NCI-H187 (cell line): Measurements from ENCODE around the gene PGGHG.
"Not testable (repeated sequence)": the region's sequence is repeated elsewhere in the genome, so short reads cannot be mapped to it uniquely, and the experiment has no call there.

Experiments
- DNase-seq, 2 experiments: peaks; one replicate each; lab custom pipeline; 2025; lab: John Stamatoyannopoulos, UW

The PGGHG gene

DNA sequence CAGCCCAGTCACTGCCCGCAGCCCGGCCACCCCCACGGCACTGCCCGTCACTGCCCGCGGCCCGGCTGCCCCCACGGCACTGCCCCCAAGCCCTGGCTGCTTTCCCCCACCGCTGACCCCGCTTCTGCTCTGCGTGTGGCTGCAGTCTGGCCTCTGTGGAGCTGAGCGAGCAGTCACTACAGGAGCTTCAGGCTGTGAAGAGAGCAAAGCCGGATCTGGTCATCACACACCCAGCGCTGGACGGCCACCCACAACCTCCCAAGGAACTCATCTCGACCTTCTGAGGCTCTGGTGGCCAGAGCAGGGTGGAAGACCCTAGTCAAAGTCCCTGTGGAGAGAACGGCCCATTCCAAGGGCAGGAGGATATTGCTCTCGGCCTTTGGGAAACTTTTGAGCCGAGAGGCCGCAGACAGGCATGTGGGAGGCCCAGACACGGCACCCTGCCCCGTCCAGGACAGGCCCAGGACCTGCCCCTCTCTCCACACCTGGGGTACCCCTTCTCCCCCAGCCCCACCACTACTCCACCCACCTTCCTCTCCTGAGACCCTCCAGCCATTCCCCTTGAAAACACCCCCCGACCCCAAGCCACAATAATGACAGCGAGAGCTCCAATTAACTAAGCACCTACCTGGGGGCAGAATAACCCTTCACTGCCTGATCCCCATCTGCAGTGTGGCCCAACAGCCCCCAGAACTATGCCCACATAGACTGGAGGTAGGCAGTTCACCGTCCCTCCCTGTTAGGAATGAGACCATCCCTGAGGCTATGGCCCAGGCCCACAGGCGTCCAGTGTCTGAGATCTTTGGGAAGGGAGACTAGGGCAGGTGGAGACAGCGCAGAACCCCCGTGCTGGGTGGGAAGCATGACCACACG is 3.7 kb upstream of the PGGHG start:
- no peak for DNase-seq

DNA sequence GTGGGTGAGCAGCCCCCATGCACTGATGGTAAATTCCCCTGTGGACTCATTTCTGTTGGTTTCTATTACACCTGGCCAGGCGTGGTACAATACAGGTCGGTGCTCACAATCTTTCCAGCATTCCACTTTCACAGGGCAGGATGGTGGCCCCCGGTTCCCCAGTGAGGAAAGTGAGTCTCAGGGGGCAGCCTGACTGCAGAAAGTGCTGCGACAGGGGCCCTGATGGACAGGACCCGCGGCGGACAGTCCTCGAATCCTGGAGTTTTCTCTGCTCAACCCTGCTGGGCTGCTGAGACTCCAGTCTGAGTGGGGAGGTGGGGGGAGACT is 3.1 kb upstream of the PGGHG start:
- DNase-seq, result no peak

DNA sequence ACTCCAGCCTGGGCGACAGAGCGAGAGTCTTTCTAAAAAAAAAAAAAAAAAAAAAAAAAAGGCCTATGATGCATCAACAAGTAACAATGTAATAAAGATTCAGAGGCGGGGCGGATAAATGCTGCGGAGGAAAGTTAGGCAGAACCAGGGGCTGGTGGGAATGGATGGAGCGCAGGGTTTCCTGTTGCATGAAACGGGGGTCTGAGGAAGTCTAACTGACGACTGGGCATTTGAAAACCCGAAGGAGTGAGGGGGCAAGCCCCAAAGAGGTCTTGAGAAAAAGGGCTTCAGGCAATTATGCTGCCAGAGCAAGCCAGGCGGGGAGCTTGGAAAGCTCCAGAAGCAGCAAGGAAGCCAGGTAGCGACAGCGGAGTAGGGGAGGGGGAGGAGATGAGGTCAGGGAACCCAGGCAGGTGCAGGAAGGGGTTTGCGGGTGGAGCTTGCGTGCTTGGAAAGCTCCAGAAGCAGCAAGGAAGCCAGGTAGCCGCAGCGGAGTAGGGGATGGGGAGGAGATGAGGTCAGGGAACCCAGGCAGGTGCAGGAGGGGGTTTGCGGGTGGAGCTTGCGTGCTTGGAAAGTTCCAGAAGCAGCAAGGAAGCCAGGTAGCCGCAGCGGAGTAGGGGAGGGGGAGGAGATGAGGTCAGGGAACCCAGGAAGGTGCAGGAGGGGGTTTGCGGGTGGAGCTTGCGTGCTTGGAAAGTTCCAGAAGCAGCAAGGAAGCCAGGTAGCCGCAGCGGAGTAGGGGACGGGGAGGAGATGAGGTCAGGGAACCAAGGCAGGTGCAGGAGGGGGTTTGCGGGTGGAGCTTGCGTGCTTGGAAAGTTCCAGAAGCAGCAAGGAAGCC is 1.7 kb upstream of the PGGHG start:
- DNase-seq, result not testable (repeated sequence)

DNA sequence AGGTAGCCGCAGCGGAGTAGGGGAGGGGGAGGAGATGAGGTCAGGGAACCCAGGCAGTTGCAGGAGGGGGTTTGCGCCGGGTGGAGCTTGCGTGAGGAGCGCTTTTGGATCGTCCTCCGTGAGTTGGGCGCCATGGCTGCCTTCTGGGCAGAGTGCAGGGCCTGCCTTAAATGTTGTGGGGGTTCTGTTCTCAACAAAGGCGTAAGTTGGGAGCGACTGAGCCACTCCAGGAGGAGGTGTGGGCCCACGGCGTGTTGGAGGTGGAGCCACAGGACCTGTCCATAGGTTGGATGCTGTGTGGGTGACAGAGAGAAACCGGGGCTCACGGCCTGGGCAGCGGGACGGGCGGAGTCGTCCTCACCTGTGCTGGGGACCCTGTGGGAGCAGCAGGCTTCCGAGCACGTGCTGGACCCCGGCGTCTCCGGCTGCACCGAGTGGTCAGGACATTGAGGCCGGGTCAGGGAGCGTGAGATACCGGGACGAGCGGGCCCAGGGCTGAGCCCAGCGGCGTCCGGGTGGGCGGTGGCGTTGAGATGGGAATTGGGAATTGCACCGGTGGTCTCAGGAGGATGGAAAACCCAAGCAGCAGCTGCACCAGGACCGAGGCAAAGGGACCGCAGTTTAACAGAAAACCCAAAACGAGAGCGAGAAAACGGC is 977 bp upstream of the PGGHG start:
- DNase-seq, result no peak

DNA sequence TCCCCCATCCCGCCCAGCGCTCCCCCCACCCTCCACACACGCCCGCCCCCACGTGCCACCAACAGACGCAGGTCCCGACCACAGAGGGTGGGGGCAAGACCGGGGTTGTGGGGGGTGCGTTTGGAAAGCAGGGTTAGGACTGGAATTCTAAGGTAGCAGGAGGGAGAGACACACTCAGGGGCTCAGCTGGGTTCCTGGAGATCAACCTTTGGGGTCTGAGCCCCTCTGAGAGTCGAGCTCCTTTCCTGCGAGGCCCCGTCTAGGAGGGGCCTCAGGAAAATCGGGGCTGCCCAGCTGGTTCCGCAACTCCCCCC is 429 bp downstream of the PGGHG start:
- DNase-seq, result no peak

DNA sequence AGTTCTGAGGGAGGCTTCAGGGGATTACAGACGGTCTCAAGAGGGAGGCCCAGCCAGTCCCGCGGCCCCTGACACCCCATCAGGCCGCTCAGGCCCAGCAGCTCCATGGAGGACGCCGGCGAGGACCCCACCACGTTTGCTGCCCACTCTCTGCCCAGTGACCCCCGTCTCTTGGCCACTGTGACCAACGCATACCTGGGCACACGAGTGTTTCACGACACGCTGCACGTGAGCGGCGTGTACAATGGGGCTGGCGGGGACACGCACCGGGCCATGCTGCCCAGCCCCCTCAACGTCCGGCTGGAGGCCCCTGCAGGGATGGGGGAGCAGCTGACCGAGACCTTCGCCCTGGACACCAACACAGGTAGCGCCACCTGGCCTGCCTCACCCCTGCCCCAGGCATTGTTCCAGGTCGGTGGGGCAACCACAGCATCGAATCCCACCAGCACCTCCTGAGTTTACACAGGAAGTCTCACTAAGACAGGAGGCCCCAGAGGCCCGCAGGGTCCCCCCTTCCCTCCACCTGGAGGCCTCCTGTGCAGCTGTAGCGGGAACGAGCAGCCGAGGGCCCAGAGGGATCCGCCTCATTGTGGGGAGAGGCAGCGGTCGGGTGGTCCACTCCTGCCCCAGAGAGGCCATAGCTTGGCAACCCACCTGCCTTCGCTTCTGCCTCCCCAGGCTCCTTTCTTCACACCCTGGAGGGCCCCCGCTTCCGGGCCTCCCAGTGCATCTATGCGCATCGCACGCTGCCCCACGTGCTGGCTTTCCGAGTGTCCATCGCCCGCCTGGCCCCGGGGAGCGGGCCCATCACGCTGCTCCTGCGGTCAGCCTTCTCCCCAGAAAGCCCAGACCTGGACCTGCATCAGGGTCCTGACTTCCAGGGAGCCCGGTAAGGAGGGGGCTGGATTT is 1.0 kb downstream of the PGGHG start:
- no peak for DNase-seq

DNA sequence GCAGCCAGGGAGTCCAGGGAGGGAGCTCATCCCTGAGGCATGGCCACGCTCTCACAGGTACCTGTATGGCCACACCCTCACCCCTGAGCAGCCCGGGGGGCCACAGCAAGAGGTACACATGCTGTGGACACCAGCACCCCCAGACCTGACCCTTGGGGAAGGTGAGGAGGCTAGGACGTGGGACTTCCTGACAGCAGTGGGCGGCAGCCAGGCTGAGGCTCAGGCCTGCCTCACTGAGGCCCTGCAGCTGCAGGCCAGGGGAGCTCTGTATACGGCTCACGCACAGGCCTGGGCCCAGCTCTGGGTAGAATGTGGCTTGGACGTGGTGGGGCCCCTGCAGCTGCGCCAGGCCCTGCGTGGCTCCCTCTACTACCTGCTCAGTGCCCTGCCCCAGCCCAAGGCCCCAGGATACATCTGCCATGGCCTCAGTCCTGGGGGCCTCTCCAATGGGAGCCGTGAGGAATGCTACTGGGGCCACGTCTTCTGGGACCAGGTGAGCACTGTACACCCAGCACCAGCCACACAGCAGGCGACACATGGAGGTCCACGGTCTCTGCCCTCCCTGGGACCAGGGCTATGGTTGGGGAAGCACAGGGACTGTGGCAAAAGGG is 1.8 kb downstream of the PGGHG start:
- DNase-seq, result no peak

DNA sequence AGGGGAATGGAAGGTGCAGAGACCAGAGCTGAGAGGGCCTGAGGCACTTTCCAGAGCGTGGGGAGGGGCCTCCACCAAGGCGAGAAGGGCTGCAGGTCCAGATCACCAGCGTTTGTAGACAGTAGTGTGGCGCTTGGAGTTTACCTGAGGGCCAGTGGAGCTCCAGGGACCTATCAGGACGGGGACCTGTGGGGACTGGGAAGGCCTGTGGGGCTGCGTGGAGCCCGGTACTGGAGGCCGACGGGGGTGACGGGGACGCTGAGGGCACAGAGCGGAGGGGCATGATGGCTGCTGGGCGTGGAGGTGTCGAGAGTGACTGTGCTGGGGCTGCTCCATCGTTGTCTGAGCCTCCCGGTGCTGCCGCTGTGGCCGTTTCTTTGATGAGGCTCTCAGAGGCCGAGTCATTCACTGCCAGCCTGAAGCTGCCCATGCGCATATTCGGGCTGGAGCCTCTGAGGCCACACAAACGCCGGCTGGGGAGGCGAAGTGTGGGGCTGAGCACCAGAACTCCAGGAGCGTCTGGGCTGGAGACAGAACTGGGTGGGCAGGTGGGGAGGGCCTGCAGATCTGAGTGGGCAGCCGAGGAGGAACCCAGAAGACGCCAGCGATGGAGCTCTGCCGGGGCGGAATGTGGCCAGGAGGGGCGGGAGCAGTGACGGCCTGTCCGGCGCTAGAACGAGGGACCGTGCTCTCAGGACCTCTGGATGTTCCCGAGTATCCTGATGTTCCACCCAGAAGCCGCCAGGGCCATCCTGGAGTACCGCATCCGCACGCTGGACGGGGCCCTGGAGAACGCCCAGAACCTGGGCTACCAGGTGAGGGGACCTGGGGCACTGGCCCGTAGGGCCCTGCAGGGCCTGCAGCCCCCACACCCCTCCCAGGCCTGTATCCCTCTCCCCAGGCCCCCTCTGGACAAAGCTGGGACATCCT is 2.6 kb downstream of the PGGHG start:
- DNase-seq, result no peak

DNA sequence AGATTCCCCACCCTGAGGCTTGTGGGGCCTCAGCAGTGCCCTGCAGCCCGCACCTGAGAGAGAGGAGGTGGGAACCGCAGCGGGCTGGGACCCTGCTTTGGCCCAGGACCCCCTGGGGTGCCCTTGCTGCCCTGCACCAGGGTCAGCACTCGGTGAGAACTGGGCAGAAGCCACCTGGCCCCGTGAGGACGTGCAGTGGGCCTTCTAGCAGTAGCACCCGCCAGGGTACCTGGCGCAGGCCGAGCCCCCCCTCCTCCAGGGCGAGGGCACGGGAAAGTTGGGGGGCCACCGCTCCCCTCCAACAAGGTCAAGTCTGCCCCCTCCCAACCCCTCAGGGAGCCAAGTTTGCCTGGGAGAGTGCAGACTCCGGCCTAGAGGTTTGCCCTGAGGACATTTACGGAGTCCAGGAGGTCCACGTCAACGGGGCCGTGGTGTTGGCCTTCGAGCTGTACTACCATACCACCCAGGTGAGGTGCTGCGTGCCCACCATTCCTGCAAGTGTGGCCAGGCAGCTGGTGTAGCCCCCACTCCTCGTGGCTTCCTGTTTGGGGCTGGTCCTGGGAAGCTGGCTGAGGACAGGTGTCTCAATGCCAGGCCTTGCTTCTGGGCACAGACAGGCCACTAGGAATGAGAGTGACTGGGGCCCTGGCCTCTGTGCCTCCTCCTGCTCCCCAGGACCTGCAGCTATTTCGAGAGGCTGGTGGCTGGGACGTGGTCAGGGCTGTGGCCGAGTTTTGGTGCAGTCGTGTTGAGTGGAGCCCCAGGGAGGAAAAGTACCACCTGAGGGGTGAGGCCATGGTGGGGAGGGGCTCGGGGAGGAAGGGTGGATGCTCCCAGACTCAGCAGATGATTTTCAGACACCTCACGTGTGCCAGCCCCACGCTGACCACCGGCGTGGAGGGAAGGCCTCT is 3.5 kb downstream of the PGGHG start:
- DNase-seq, result no peak

DNA sequence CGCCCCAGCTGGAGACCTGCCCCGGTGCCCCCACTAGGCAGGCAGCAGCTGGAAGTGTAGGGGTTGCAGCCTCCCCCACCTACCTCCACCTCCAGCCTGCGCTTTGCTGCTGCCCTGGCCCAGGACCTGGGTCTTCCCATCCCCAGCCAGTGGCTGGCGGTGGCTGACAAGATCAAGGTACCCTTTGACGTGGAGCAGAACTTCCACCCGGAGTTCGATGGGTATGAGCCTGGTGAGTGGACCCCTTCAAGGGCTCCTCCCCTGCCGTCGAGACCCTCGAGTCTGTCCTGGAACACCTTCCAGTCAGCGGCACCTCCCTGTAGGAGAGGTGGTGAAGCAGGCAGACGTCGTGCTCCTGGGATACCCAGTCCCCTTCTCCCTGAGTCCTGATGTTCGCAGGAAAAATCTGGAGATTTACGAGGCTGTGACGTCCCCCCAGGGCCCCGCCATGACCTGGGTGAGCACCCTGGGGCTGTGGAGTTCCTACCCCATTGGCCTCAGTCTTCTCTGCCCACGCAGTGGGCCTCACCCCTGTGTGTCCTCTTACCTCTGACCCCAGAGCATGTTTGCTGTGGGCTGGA is 4.4 kb downstream of the PGGHG start:
- no peak for DNase-seq

DNA sequence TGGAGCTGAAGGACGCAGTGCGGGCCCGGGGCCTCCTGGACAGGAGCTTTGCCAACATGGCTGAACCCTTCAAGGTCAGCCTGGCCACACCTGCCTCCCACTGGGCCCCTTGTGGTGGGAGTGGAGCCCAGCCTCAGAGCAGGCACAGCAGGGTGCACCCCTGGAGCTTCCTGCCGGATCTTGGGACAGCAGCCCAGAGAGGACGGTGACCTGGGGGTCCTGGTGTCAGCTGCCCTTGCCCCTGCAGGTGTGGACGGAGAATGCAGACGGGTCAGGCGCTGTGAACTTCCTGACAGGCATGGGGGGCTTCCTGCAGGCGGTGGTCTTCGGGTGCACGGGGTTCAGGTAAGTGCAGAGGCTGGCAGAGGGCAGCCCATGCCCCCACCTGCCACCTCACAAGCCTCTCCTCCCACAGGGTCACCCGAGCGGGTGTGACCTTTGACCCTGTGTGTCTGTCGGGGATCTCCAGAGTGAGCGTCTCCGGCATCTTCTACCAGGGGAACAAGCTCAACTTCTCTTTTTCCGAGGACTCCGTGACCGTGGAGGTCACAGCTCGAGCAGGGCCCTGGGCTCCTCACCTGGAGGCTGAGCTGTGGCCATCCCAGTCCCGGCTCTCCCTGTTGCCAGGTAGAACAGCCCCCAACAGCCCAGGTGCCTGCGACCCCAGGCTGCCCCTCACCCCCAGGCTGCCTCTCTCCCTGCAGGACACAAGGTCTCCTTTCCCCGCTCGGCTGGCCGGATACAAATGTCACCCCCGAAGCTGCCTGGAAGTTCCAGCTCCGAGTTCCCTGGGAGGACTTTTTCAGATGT is 5.1 kb downstream of the PGGHG start:
- DNase-seq, result no peak

DNA sequence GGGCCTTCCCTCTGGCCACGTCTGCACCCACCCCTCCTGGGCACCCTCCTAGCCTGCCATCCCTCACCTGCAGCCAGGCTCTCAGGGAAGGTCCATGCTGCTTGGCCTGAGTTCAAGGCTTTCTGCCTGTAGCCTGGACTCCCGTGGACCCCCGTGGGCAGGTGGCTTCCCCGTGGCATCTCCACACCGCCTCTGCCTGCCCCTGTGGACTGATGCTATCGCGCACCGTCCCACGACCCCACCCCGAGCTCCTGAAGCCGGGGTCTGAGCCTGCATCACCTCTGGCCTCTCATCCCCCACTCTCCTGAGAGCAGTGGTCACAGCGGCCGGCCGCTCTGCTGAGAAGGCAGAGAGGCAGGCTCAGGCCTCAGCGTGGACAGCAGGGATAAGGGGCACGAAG is 5.9 kb downstream of the PGGHG start:
- DNase-seq, result no peak

DNA sequence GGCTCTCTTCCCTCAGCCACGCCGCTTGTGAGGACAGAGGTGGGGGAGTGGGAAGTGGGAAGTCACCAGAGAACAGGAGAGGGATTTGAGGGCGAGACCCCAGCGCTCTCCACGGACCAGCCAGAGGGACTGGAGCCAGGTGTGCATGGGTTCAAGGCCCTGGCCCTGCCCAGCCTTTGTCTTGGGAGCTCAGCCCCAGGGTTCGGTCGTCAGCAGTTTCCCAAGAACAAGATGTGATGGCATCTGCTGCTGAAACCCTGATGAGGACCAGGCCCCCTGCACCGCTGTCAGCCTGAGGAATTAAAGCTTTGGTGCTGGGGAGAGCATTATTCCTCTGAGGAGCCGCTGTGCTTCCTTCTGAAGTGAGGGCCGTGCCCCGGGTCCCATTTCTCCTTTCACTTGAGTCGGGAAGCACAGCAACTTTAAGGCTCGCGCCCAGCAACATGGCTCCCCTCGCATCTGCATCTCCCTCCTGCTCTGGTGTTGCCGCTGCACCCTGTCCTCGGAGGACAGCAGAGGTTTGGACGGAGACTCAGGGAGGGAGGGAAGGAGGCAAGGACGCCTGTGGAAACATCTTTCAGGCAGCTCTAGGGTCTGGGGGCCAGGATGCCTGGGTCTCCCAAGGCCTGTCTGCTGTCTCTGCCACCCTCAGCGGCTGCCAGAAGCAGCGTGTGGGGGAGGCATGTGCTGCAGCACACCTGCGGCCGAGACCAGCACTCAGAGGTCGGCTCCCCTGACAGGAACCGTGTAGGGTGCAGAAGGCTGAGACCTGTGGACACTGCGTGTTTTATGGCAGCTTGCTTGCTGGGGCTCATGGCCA is 6.6 kb downstream of the PGGHG start:
- DNase-seq, result no peak

DNA sequence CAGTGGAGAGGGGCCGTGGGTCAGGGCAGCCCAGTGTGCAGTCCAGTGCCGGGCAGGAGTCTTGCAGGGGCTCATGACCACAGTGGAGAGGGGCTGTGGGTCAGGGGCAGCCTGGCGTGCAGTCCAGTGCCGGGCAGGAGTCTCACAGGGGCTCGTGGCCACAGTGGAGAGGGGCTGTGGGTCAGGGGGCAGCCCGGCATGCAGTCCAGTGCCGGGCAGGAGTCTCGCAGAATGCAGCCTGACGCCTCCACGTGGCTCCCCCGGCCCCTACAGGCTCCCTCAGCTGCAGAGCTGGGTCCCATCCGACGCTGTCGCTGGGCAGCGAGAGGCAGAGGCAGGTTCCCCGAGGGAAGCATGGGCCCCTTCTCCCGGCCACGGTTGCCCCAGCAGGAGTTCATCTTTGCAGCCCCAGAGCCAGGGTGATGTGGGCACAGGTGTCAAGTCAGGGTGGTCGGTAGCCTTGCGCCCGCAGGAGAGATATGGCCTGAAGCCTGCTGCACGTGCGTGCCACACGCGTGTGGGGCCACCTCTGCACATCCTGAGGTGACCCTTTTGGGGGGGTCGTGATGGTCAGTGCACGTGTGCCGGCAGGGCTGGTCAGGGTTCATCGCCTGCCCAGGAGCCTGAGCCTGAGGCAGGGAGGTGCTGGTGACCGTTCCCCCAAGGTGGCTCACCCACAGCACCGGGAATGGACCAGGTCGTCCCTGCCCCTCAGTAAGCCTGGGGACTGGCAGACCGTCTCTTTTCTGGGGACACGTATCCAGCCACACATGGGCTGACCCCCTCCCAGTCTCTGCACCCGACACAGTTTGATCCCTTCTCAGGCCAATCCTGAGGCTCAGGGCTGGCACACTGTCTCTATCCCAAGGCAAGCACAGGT is 7.5 kb downstream of the PGGHG start:
- no peak for DNase-seq

DNA sequence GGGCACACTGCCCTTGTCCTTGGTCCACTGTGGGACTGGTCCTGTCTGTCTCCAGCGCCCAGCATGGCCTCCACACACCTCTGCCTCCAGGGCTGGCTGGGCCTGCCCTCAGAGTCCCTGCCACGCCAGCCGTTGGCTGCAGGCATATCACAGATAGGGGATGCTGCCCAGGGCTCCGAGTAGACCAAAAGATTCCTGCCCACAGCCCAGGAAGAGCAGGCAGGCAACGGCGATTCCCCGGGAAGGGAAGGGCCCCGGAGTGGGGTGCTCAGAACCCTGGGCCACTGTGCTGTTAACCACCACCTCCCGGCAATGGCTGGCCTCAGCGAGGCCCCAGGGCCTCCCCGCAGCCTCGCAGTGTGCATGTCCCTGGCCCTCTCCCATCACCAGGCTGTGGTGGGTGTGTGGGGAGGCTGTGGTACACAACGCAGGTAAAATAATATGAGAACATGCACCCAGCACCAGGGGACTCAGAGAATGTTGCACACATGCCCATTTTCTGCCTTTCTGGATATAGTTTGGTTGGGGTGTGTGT is 8.2 kb downstream of the PGGHG start:
- no peak for DNase-seq
